Neural cell (in vitro differentiated cells): ENCODE data around the gene NCKAP5. TPM values are rescaled to one million over a fixed set of nuclear protein-coding genes. Genes with fewer than 3 reads are reported as not detected.

ENCODE experiments used
- H2AFZ ChIP-seq: fragments of 200-600, 300-800 bp; sonication (generic), shearing (Covaris generic); 2 replicates; pipeline ENCODE4 v1.6.0; 2014; ENCODE audit warnings: low read depth, mild to moderate bottlenecking, antibody characterized with exemption, low read length, moderate library complexity
- H3F3A ChIP-seq: fragments of 200-600 bp; shearing (Covaris generic); 2 replicates; pipeline ENCODE4 v1.6.1; 2016; ENCODE audit warnings: mild to moderate bottlenecking, moderate library complexity, mixed read lengths, antibody characterized with exemption, low read length; ENCODE audit not compliant: insufficient read depth, poor library complexity, severe bottlenecking
- H3K27ac ChIP-seq: fragments of 200-600, 300-800 bp; sonication (generic), shearing (Covaris generic); 2 replicates; pipeline ENCODE4 v1.5.1; 2014; ENCODE audit warnings: mild to moderate bottlenecking, low read length, moderate library complexity
- H3K27me3 ChIP-seq: fragments of 300-800, 200-600 bp; sonication (generic), shearing (Covaris generic); 2 replicates; pipeline ENCODE4 v1.6.0; 2014; ENCODE audit warnings: mild to moderate bottlenecking, low read depth, low read length, moderate library complexity; ENCODE audit not compliant: insufficient read depth
- H3K36me3 ChIP-seq: fragments of 300-800, 200-600 bp; sonication (generic), shearing (Covaris generic); 2 replicates; pipeline ENCODE4 v1.5.1; 2014; ENCODE audit warnings: mild to moderate bottlenecking, antibody characterized with exemption, low read length, moderate library complexity; ENCODE audit not compliant: insufficient read depth
- H3K4me2 ChIP-seq: fragments of 300-800, 200-600 bp; sonication (generic), shearing (Covaris generic); 2 replicates; pipeline ENCODE4 v1.6.0; 2014; ENCODE audit warnings: mild to moderate bottlenecking, low read length
- H3K4me3 ChIP-seq: fragments of 300-800, 200-600 bp; sonication (generic), shearing (Covaris generic); 2 replicates; pipeline ENCODE4 v1.5.1; 2014; ENCODE audit warnings: mild to moderate bottlenecking, low read length, moderate library complexity
- H3K79me2 ChIP-seq: fragments of 200-600 bp; shearing (Covaris generic); replicated peaks from 2 replicates; pipeline ENCODE4 v1.6.0; 2014; ENCODE audit warnings: mild to moderate bottlenecking, low read length, moderate library complexity; ENCODE audit not compliant: insufficient read depth
- H3K9ac ChIP-seq: fragments of 300-800, 200-600 bp; sonication (generic), shearing (Covaris generic); 2 replicates; pipeline ENCODE4 v1.6.1; 2016; ENCODE audit warnings: mild to moderate bottlenecking, low read length, mixed read lengths
- H3K9me2 ChIP-seq: fragments of 200-600 bp; shearing (Covaris generic); 2 replicates; pipeline ENCODE4 v1.6.1; 2016; ENCODE audit warnings: mild to moderate bottlenecking, low read length, mixed read lengths; ENCODE audit not compliant: insufficient read depth
- H3K9me3 ChIP-seq: fragments of 200-600, 300-800 bp; sonication (generic), shearing (Covaris generic); 2 replicates; pipeline ENCODE4 v1.6.1; 2016; ENCODE audit warnings: mild to moderate bottlenecking, mixed run types, low read length, moderate library complexity, mixed read lengths
- H4K20me1 ChIP-seq: fragments of 200-600 bp; shearing (Covaris generic); 2 replicates; pipeline ENCODE4 v1.6.1; 2016; ENCODE audit warnings: mild to moderate bottlenecking, mixed run types; ENCODE audit not compliant: insufficient read depth
- EP300 ChIP-seq: fragments of 450-650 bp; conservative IDR thresholded peaks from 2 replicates; pipeline ENCODE4 v1.6.1; 2014; ENCODE audit warnings: antibody characterized with exemption, mild to moderate bottlenecking, moderate library complexity; ENCODE audit not compliant: poor library complexity, severe bottlenecking
- EZH2 ChIP-seq: fragments of 200-600, 300-800 bp; shearing (Covaris generic), sonication (generic); IDR thresholded peaks from 2 replicates; pipeline ENCODE4 v1.6.1; 2014; ENCODE audit warnings: antibody characterized with exemption, low read length, borderline replicate concordance, mild to moderate bottlenecking; ENCODE audit not compliant: insufficient read depth, poor library complexity, severe bottlenecking
- MXI1 ChIP-seq: fragments of 450-650 bp; conservative IDR thresholded peaks from 2 replicates; pipeline ENCODE4 v1.6.1; 2014; ENCODE audit warnings: antibody characterized with exemption, mild to moderate bottlenecking; ENCODE audit not compliant: poor library complexity, severe bottlenecking
- POLR2AphosphoS5 ChIP-seq: IDR thresholded peaks from 2 replicates; pipeline ENCODE4 v1.6.1; 2012
- RAD21 ChIP-seq: fragments of 450-650 bp; conservative IDR thresholded peaks from 2 replicates; pipeline ENCODE4 v1.6.1; 2014; ENCODE audit warnings: antibody characterized with exemption, mild to moderate bottlenecking, moderate library complexity
- REST ChIP-seq: IDR thresholded peaks from 2 replicates; pipeline ENCODE4 v1.6.1; 2012; ENCODE audit warnings: borderline replicate concordance
- SMC3 ChIP-seq: fragments of 450-650 bp; conservative IDR thresholded peaks from 2 replicates; pipeline ENCODE4 v1.6.1; 2014; ENCODE audit warnings: antibody characterized with exemption, mild to moderate bottlenecking, moderate library complexity; ENCODE audit not compliant: poor library complexity
- TAF1 ChIP-seq: IDR thresholded peaks from 2 replicates; pipeline ENCODE4 v1.6.1; 2012; ENCODE audit warnings: low read depth
- polyA plus RNA-seq: library from polyadenylated mRNA; depleted of rRNA; stranded (reverse); fragments of >200 nt; gene quantifications from 2 replicates; pipeline ENCODE4 v1.2.3, GENCODE V29; 2014
- TF ChIP-seq, protein P1 (sequence below): fragments of 450-650 bp; IDR thresholded peaks from 2 replicates; pipeline ENCODE4 v1.5.1; 2014; ENCODE audit warnings: antibody characterized with exemption, mild to moderate bottlenecking, moderate library complexity; ENCODE audit not compliant: poor library complexity, severe bottlenecking

NCKAP5 gene
- polyA plus RNA-seq, 1 donor from 2014 or later, result 2.4 TPM

DNA sequence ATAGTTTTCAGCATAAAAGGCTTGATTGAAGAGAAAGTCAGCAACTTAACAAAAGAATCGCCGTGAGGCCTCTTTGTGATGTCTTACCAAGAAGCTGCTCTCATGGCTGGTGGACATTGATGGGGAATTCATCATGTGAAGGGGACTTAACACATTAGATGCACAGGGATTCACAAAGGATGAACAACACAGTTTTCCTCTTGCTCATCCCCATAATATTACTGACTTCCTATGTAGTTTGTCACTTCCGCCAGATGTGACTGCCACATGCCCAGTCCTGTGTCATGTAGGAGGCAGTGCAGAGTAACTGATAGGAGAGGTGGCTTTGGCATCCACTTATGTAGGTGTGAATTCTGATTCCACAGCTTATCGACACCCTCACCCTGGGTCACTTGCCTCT is 665.6 kb downstream of the NCKAP5 start:
- Histone ChIP-seq H3K9ac (no peak overlapping the region), H3F3A (no peaks in the 10 kb centered on the region), H3K27me3 (no peaks in the 10 kb centered on the region), H3K27ac (no peak overlapping the region), H3K9me3 (no peaks in the 10 kb centered on the region), H3K36me3 (no peaks in the 10 kb centered on the region), H2AFZ (no peak overlapping the region), H3K79me2 (no peaks in the 10 kb centered on the region), H4K20me1 (no peaks in the 10 kb centered on the region), H3K4me3 (no peak overlapping the region), H3K9me2 (no peaks in the 10 kb centered on the region), H3K4me2 (no peak overlapping the region)
- TF ChIP-seq EP300 (no peak), RAD21 (no peak), POLR2AphosphoS5 (no peak), EZH2 (no peak), REST (no peak), MXI1 (no peak), SMC3 (no peak)

- Histone ChIP-seq H4K20me1 (no peaks in the 10 kb centered on the region), H3K79me2 (no peaks in the 10 kb centered on the region), H3K4me2 (no peak overlapping the region), H3F3A (no peaks in the 10 kb centered on the region), H3K27ac (no peak overlapping the region), H3K4me3 (no peak overlapping the region), H3K9me2 (no peaks in the 10 kb centered on the region), H3K9ac (no peak overlapping the region), H2AFZ (no peak overlapping the region), H3K36me3 (no peaks in the 10 kb centered on the region), H3K27me3 (no peaks in the 10 kb centered on the region), H3K9me3 (no peaks in the 10 kb centered on the region)
- TF ChIP-seq EP300 (no peak), EZH2 (no peak), REST (no peak), POLR2AphosphoS5 (no peak), TAF1 (no peak), SMC3 (no peak), MXI1 (no peak), RAD21 (no peak)
- TF ChIP-seq, protein P1, sequence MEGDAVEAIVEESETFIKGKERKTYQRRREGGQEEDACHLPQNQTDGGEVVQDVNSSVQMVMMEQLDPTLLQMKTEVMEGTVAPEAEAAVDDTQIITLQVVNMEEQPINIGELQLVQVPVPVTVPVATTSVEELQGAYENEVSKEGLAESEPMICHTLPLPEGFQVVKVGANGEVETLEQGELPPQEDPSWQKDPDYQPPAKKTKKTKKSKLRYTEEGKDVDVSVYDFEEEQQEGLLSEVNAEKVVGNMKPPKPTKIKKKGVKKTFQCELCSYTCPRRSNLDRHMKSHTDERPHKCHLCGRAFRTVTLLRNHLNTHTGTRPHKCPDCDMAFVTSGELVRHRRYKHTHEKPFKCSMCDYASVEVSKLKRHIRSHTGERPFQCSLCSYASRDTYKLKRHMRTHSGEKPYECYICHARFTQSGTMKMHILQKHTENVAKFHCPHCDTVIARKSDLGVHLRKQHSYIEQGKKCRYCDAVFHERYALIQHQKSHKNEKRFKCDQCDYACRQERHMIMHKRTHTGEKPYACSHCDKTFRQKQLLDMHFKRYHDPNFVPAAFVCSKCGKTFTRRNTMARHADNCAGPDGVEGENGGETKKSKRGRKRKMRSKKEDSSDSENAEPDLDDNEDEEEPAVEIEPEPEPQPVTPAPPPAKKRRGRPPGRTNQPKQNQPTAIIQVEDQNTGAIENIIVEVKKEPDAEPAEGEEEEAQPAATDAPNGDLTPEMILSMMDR, result no peak
Observed at GRCh38 chr2:132901661-132902060, 666.6 kb downstream of the NCKAP5 start.
